GM12875 (cell line): ENCODE measurements around the gene FOXL1.

Experiments
- H3K4me3 ChIP-seq: one replicate; pipeline ENCODE4 v1.5.1; 2011; ENCODE audit warnings: low read depth, low read length, control low read depth
- TF ChIP-seq, protein P1 (sequence below): IDR thresholded peaks from 2 replicates; pipeline ENCODE4 v1.5.1; 2011; ENCODE audit warnings: low read depth, mild to moderate bottlenecking, control low read depth, inconsistent platforms, low read length, moderate library complexity, borderline replicate concordance; ENCODE audit not compliant: insufficient read depth

The FOXL1 gene

GRCh38 chr16:86573646-86574508, 4.5 kb upstream of the FOXL1 start:
- no peak overlapping the region for H3K4me3 ChIP-seq
- TF ChIP-seq, protein P1, sequence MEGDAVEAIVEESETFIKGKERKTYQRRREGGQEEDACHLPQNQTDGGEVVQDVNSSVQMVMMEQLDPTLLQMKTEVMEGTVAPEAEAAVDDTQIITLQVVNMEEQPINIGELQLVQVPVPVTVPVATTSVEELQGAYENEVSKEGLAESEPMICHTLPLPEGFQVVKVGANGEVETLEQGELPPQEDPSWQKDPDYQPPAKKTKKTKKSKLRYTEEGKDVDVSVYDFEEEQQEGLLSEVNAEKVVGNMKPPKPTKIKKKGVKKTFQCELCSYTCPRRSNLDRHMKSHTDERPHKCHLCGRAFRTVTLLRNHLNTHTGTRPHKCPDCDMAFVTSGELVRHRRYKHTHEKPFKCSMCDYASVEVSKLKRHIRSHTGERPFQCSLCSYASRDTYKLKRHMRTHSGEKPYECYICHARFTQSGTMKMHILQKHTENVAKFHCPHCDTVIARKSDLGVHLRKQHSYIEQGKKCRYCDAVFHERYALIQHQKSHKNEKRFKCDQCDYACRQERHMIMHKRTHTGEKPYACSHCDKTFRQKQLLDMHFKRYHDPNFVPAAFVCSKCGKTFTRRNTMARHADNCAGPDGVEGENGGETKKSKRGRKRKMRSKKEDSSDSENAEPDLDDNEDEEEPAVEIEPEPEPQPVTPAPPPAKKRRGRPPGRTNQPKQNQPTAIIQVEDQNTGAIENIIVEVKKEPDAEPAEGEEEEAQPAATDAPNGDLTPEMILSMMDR, result no peak

- TF ChIP-seq, protein P1, result no peak
- no peak overlapping the region for H3K4me3 ChIP-seq
Observed at GRCh38 chr16:86574646-86575045, 3.7 kb upstream of the FOXL1 start.

DNA sequence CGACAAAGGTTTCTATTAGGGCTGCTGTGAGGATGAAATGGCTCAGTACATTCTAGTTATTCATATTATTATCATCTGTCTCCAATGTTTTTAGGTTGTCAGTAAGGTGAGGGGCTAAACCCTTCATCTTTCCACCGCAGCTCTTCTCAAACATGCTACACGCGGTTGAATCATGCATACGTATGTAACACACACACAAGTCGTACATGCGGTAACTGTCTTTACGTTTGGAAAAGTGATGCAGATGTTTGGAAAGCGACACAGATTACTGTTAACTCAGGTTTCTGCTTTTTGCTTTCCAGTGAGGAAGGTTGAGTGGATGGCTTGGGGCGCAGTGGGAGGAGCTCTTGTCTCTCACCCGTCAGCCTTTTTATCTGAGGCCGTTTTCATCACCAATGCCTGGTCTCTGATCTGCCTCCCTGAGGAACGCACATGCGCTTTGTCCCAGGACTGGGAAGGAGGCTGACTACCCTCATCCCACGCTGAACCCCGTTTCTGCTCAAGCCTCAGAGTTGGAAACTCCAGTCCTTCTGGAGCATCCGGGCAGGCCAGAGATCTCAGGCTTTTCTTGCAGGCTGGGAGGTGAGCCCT, 3.2 kb upstream of the FOXL1 start:
- TF ChIP-seq, protein P1, result no peak
- no peak overlapping the region for H3K4me3 ChIP-seq

DNA sequence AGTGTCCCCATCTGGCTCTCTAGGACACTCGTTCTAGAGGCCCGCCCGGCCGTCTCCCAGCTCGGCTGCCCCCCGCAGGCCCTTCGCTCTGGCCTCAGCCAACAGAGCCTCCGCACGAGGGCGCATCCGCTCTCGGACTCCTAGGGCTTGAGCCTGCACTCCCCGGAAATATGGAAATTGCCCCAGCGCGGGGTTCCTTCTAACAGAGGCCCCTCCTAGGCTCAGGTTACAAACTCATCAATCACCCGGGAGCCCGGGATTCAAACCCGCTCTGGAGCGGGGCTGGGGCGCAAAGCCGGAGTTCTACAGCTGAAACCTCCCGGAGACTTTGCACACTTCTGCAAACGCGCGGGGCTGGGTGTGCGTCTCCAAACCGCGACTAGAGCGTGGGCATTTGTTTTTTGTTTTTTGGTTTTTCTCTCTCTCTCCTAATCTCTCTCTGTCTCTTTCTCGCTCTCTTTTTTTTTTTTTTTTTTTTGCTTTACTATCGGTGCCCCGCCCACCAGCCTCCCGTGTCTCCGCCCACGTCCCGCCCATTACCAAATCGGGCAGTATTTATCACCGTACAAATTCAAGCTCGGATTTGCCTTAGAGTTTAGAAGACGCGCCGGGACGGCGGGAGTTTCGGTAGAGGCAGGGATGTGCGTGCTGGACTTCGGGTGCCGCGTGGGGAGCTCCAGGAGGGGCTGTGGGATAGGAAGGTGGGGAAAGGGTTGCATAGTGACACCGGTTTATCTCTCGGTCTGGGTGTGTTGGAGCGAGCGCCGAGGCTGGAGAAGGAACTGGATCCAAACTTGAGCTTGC, 2.4 kb upstream of the FOXL1 start:
- TF ChIP-seq, protein P1, result peak; percentile 31; the same call in 1 of the 2 replicates
- no peak overlapping the region for H3K4me3 ChIP-seq

DNA sequence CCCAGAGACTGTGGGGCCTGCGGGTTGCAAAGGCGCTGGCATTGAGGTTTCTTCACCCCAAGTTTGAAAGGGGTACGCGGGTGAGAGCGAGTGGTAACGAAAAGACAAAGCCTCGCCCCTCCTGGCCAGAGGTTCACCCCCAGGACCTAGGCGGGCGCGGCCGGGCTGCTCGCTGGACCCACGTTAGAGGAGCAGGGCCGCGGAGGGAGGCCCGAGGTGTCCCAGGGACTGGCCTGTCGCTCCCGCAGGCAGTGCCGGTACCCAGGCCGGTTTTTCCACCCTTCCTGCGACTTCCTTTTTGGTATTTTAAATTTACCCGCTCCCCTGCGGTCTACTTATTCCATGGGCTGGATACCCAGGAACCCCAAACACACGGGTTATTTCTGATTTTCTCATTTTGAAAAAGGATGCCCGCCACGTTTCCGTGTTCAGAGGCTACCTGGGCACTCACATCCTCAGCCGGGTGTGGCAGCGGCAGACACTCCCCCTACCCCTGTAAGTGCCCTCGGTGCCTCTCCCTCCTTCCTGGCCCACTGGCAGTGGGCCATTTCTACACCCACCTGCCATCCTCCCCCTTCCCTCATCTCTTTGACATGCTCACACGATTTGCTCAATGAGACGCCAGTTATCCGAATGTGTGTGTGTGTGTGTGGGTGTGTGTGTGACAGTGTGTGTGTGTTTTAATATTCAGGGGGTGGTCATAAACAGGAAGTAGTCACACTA, 1.6 kb upstream of the FOXL1 start:
- no peak overlapping the region for H3K4me3 ChIP-seq
- TF ChIP-seq, protein P1, result no peak

GRCh38 chr16:86577314-86577971, 906 bp upstream of the FOXL1 start:
- H3K4me3 ChIP-seq, result no peak overlapping the region
- TF ChIP-seq, protein P1, result no peak
